ENCODE data around the gene NFIC.

NFIC gene

DNA sequence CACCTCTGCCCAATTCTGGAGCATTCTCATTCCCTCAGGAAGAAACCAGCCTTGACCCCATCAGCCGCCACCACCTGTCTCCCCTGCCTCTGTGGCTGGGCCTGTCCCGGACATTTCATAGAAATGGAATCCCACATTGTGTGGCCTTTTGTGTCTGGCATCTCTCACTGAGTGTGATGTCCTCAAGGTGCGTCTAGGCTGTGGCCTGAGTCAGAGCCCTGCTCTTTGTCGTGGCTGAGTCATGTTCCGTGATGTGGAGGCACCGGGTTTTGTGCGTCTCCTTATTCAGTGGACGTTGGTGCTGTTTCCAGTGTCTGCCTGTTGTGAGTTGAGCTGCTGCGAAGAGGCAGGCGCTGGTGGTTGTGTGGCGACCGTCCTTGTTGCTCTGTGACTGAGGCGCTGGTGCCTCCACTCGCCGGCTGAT lies 143.2 kb downstream of the NFIC start:
- H3K4me3 ChIP-seq (ENCODE audit: low read length) = no peak overlapping the region
- no peaks in the 10 kb centered on the region for H3K9me2 ChIP-seq (replicated peaks; ENCODE audit: control insufficient read depth, low read length)
- H3K27me3 ChIP-seq (ENCODE audit: control insufficient read depth, low read length) = no peaks in the 10 kb centered on the region
- H3K9me3 ChIP-seq (ENCODE audit: control insufficient read depth, insufficient read depth, low read length) = no peaks in the 10 kb centered on the region
- H4K20me1 ChIP-seq (ENCODE audit: control insufficient read depth, insufficient read depth, low read depth, low read length) = peaks cover 15% of the 10 kb centered on the region; the same call in 1 of the 2 replicates
- H3K4me1 ChIP-seq (ENCODE audit: control insufficient read depth, low read length) = peaks cover 20% of the 10 kb centered on the region
- peaks cover 36% of the 10 kb centered on the region for H3K36me3 ChIP-seq (ENCODE audit: control insufficient read depth, low read length)
- no peak overlapping the region for H3K4me2 ChIP-seq (ENCODE audit: low read length)
- no peak overlapping the region for H3K27ac ChIP-seq (ENCODE audit: low read depth, low read length)
- peaks cover 84% of the 10 kb centered on the region for H3K79me2 ChIP-seq (ENCODE audit: control insufficient read depth, low read length)
- H3F3A ChIP-seq (ENCODE audit: control insufficient read depth, insufficient read depth) = no peaks in the 10 kb centered on the region
- TF ChIP-seq, protein P1, sequence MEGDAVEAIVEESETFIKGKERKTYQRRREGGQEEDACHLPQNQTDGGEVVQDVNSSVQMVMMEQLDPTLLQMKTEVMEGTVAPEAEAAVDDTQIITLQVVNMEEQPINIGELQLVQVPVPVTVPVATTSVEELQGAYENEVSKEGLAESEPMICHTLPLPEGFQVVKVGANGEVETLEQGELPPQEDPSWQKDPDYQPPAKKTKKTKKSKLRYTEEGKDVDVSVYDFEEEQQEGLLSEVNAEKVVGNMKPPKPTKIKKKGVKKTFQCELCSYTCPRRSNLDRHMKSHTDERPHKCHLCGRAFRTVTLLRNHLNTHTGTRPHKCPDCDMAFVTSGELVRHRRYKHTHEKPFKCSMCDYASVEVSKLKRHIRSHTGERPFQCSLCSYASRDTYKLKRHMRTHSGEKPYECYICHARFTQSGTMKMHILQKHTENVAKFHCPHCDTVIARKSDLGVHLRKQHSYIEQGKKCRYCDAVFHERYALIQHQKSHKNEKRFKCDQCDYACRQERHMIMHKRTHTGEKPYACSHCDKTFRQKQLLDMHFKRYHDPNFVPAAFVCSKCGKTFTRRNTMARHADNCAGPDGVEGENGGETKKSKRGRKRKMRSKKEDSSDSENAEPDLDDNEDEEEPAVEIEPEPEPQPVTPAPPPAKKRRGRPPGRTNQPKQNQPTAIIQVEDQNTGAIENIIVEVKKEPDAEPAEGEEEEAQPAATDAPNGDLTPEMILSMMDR (IDR thresholded peaks at IDR 0.05; ENCODE audit: low read depth, low read length, poor library complexity, severe bottlenecking) = no peak
- TF ChIP-seq EZH2phosphoT487 (IDR thresholded peaks at IDR 0.05; ENCODE audit: borderline replicate concordance, low read length) = no peak

DNA sequence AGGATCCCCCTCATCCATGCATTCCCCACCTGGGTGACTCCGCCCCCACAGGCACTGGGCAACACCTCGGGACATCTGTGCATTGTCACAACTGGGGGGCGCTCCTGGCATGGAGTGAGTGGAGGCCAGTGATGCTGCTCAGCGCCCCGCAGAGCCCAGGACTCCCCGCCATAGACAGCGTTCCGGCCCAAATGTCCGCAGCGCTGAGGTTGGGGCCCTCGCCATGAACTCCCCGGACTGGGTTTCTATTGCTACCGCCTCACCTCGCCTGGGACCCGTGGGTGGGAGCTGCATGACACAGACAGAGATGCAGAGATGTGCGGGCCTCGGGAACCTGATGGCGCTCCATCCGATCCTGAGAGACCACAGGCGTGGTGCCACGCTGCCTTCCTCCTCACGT lies 144.3 kb downstream of the NFIC start:
- Histone ChIP-seq H3K4me1 (ENCODE audit: control insufficient read depth, low read length) (peaks cover 10% of the 10 kb centered on the region), H3K79me2 (ENCODE audit: control insufficient read depth, low read length) (peaks cover 88% of the 10 kb centered on the region), H3K27me3 (ENCODE audit: control insufficient read depth, low read length) (no peaks in the 10 kb centered on the region), H3K36me3 (ENCODE audit: control insufficient read depth, low read length) (peaks cover 36% of the 10 kb centered on the region), H3K4me2 (ENCODE audit: low read length) (no peak overlapping the region), H3K9me3 (ENCODE audit: control insufficient read depth, insufficient read depth, low read length) (no peaks in the 10 kb centered on the region), H3K4me3 (ENCODE audit: low read length) (no peak overlapping the region), H3K27ac (ENCODE audit: low read depth, low read length) (no peak overlapping the region), H3K9me2 (replicated peaks; ENCODE audit: control insufficient read depth, low read length) (no peaks in the 10 kb centered on the region), H4K20me1 (ENCODE audit: control insufficient read depth, insufficient read depth, low read depth, low read length) (peaks cover 15% of the 10 kb centered on the region; the same call in 1 of the 2 replicates), H3F3A (ENCODE audit: control insufficient read depth, insufficient read depth) (peaks cover 4% of the 10 kb centered on the region)
- TF ChIP-seq, protein P1 (IDR thresholded peaks at IDR 0.05; ENCODE audit: low read depth, low read length, poor library complexity, severe bottlenecking) = no peak
- no peak for TF ChIP-seq EZH2phosphoT487 (IDR thresholded peaks at IDR 0.05; ENCODE audit: borderline replicate concordance, low read length)

DNA sequence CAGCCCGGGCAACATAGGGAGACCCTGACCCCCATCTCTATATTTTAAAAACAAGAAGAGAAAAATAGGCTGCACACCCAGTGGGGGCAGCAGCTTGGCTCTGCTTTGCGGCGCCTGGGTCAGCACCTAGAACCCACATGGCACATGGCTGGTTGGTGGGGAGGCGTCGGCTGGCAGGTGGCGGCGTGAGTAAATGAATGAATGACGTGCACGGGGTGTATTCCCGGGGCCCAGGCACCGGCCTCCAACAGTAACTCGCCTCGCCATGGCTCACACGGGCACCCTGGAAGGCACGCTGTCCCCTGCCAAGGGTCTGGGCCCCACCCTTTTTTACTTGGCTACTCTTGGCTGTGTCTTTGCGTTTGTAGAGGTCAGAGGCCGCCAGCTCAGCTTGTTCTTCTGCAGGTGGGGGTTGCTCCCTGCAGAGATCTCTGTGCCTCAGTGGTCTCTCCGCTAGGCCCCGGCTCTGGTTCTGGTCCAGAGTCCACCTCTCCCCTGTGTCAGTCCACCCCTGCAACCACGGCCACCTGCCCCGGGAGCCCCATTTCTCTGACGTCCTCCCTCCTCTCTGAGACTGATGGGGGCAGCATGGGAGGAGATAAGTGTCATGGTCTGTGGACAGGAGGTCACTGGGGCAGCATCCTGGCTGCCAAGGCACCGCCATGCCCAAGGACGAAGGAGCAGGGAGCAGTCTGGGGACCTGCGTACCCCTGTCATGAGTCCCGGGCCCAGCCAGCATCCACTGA lies 145.3 kb downstream of the NFIC start:
- peaks cover 19% of the 10 kb centered on the region for H3K4me1 ChIP-seq (ENCODE audit: control insufficient read depth, low read length)
- peaks cover 92% of the 10 kb centered on the region for H3K79me2 ChIP-seq (ENCODE audit: control insufficient read depth, low read length)
- H3K9me2 ChIP-seq (replicated peaks; ENCODE audit: control insufficient read depth, low read length) = no peaks in the 10 kb centered on the region
- H3K9me3 ChIP-seq (ENCODE audit: control insufficient read depth, insufficient read depth, low read length) = no peaks in the 10 kb centered on the region
- peaks cover 32% of the 10 kb centered on the region for H3K36me3 ChIP-seq (ENCODE audit: control insufficient read depth, low read length)
- no peaks in the 10 kb centered on the region for H3K27me3 ChIP-seq (ENCODE audit: control insufficient read depth, low read length)
- no peak overlapping the region for H3K4me2 ChIP-seq (ENCODE audit: low read length)
- TF ChIP-seq, protein P1 (IDR thresholded peaks at IDR 0.05; ENCODE audit: low read depth, low read length, poor library complexity, severe bottlenecking) = no peak
- no peak for TF ChIP-seq EZH2phosphoT487 (IDR thresholded peaks at IDR 0.05; ENCODE audit: borderline replicate concordance, low read length)
- no peak overlapping the region for H3K27ac ChIP-seq (ENCODE audit: low read depth, low read length)
- H3K4me3 ChIP-seq (ENCODE audit: low read length) = no peak overlapping the region
- H3F3A ChIP-seq (ENCODE audit: control insufficient read depth, insufficient read depth) = peaks cover 8% of the 10 kb centered on the region
- peaks cover 21% of the 10 kb centered on the region for H4K20me1 ChIP-seq (ENCODE audit: control insufficient read depth, insufficient read depth, low read depth, low read length)

Measured in DOHH2 (cell line).